ENCODE data around the gene FCRL3.
"Not testable (repeated sequence)": the region's sequence is repeated elsewhere in the genome, so short reads cannot be mapped to it uniquely, and the experiment has no call there.

Gene FCRL3, protein sequence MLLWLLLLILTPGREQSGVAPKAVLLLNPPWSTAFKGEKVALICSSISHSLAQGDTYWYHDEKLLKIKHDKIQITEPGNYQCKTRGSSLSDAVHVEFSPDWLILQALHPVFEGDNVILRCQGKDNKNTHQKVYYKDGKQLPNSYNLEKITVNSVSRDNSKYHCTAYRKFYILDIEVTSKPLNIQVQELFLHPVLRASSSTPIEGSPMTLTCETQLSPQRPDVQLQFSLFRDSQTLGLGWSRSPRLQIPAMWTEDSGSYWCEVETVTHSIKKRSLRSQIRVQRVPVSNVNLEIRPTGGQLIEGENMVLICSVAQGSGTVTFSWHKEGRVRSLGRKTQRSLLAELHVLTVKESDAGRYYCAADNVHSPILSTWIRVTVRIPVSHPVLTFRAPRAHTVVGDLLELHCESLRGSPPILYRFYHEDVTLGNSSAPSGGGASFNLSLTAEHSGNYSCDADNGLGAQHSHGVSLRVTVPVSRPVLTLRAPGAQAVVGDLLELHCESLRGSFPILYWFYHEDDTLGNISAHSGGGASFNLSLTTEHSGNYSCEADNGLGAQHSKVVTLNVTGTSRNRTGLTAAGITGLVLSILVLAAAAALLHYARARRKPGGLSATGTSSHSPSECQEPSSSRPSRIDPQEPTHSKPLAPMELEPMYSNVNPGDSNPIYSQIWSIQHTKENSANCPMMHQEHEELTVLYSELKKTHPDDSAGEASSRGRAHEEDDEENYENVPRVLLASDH

GRCh38 chr1:157700732-157701131 is at the start of gene FCRL3:
FCRL3 (minus strand) TSS chr1:157700769; CDS start chr1:157700489, 280 bp downstream.
- no peak for DNase-seq

- DNase-seq = no peak
These were observed 47.8 kb upstream of the FCRL3 start for GRCh38 chr1:157748262-157748817.

GRCh38 chr1:157739229-157739901 is 38.8 kb upstream of the FCRL3 start:
- DNase-seq = no peak

DNA sequence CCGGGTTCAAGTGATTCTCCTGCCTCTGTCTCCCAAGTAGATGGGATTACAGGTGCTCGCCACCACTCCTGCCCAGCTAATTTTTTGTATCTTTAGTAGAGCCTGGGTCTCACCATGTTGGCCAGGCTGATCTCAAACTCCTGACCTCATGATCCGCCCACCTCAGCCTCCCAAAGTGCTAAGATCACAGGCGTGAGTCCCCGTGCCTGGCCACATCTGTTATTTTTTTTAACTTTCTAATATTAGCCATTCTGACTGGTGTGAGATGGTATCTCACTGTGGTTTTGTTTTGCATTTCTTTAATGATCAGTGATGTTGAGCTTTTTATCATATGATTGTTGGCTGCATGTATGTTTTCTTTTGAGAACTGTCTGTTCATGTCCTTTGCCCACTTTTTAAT is 35.4 kb upstream of the FCRL3 start:
- DNase-seq = not testable (repeated sequence)

DNA sequence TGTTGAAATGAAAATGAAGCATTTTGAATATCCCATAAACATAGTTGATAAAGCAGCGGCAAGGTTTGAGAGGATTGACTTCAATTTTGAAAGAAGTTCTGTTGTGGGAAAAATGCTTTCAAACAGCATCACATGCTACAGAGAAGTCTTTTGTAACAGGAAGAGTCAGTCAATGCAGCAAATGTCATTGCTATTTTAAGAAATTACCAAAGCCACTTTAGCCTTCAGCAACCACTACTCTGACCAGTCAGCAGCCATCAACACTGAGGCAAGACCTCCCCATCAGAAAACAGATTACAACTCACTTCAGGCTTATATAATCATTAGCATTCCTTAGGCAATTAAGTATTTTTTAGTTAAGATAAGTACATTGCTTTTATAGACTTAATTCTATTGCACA is 33.8 kb upstream of the FCRL3 start:
- no peak for DNase-seq

DNA sequence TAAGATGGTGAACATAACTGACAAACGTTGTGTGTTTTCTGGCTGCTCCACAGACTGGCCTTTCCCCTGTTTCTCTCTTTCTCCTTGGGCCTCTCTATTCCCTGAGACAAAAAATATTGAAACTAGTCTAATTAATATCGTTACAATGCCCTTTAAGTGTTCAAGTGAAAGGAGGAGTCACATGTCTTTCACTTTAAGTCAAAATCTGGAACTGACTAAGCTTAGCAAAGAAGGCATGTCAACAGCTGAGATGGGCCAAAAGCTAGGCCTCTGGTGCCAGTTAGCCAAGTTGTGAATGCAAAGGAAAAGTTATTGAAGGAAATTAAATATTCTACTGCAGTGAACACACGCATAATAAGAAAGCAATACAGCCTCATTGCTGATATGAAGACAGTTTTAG is 32.2 kb upstream of the FCRL3 start:
- no peak for DNase-seq

- DNase-seq = no peak
These were observed 24.6 kb upstream of the FCRL3 start for GRCh38 chr1:157725221-157725577.

- DNase-seq = no peak
These were observed 24.1 kb upstream of the FCRL3 start for GRCh38 chr1:157724537-157725220.

DNA sequence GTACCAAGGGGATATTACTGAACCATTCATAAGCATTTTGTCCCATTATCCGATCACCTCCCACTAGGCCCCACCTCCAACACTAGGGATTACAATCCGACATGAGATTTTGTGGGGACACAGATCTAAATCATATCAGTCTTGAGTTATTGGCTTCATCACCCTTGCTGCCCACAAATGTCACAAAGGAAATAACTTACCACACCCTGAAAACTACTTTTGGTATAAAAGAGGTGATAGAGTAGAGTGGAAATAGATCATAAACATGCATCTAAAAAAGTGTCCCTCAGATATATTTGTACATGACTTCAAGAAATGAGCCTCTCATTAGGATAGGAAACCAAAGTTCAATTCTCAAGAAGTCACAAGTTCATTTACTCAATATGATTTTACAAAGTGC is 22.6 kb upstream of the FCRL3 start:
- DNase-seq = no peak

DNA sequence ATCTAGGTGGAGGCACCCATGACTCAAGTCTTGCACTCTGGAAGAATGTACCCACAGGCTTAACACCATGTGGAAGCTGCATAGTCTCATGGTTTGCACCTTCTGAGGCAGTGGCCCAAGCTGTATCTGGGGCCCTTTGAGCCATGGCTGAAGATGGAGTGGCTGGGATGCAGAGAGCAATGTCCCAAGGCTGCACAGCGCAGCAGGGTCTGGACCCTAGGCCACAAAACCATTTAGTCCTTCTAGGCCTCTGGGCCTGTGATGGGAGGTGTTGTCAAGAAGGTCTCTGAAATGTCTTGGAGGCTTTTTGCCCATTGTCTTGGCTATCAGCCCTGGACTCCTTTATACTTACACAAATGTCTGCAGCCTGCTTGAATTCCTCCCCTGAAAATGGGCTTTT is 21.4 kb upstream of the FCRL3 start:
- no peak for DNase-seq

DNA sequence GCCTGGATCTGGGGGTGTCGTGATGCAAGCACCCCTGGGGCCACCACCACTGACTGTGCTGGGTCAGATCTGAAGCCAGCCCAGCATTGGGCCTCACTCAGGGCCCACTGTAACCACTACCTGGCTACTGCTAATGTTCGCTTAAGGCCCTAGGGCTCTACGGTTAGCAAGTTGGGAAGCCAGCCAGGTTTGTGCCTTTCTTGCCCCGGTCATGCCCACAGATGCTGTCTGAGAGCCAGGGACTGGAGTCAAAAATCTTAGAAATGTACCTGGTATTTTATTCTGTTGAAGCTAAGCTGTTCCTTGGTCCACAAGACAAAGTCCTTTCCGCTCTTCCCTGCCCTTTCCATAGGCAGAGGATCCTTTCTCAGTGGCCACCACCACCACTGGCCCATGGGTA is 15.2 kb upstream of the FCRL3 start:
- no peak for DNase-seq

GRCh38 chr1:157711802-157712201 is 11.2 kb upstream of the FCRL3 start:
- DNase-seq = no peak

- DNase-seq = no peak
These were observed 4.3 kb upstream of the FCRL3 start for GRCh38 chr1:157704878-157705277.

- DNase-seq = no peak
These were observed 3.4 kb upstream of the FCRL3 start for GRCh38 chr1:157703981-157704380.

DNA sequence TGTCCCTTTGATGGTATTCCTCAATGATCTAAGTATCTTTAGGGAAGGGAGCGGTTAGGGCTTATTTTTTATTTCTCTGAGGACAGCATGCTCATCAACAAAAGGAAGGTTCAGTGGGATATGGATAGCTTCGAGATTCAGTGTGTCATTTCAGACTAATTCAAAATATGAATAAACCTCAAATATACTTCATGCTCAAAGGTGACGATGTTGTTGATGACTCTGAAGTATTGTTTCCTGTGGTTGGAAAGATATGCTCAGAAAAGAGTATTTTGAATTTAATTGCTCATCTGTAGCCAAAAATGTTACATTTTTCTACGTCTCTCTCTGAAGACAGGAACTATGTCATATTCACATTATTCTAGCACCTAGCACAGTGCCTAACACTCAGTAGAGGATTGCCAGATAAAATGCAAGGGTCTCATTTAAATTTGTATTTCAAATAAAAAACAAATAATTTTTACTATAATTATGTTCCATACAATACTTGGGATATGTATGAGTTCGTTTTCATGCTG is 1.8 kb upstream of the FCRL3 start:
- no peak for DNase-seq

DNA sequence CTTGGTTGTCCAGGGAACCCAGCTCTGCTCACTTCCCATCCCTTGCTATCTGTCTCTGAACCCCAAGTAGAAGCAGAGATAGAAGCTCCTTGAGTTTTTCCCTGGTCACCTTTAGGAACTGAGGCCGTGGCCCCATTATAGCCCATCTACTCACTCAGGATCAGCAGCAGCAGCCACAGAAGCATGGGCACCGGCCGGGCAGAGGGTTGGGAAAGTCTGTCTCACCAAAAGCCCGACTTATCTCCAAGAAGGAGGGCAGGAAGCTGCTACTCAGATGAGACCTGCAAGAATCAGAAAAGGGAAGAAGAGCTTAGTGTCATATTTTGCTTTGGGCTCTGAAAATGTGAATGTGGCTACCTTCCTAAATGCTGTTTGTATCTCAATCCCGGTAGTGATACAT is 264 bp downstream of the FCRL3 start:
- no peak for DNase-seq

DNA sequence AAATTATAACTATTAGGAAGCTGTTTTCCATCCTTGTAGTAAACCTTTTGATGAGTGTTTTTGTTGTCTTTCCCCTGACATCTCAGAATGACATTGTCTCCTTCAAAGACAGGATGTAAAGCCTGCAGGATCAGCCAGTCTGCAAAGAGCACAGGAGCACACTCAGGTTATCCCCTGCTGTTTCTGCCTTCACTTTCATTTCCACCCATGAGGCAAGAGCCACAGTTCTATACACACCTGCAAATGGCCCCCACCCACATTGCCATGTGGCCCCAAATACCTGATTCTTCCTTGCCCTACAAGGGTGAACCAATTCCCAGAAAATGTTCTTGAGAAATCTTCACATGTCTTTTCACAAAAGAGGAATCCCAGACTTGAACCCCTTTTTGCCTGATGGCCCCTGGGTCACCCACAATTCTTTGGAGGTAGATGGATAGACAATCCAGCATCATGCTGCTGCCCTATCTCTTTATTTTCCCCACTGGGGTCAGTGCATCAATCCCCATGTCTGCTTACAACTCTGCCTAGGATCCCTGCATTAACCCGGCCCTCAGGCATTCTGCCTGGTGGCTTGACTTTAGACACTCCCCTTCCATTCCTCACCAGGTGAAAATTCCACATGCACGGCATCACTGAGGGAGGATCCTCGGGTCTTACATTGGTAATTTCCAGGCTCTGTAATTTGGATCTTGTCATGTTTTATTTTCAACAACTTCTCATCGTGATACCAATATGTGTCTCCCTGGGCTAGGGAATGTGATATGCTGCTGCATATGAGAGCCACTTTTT is 2.6 kb downstream of the FCRL3 start:
- DNase-seq = no peak

DNA sequence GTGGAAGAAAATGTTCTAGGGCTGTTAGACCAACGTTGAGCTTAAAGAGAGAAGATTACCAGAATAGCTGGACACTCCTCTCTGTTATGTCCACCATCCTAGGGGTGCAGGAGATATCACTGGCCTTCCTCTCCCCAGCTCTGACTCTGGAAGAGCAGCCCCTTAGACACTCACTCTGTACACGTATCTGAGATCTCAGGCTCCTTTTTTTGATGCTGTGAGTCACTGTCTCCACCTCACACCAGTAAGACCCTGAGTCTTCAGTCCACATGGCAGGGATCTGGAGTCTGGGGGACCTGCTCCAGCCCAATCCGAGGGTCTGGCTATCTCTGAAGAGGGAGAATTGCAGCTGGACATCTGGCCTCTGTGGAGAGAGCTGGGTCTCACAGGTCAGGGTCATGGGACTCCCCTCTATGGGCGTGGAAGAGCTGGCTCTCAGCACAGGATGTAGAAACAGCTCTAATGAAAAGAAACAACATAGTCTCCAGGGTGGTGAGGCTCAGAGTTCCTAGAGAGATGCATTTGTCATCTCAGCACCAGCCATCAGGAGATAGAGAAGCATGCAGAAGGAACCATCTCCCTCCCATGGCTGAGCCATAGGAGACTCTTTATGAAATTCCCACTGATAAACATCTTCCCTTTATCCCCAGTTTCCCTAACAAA is 3.5 kb downstream of the FCRL3 start:
- DNase-seq = no peak

GRCh38 chr1:157695417-157695816 is 5.2 kb downstream of the FCRL3 start:
- DNase-seq = no peak

GRCh38 chr1:157691285-157691920 is 9.2 kb downstream of the FCRL3 start:
- no peak for DNase-seq

All from stimulated activated CD4-positive, alpha-beta T cell treated with anti-CD3 and anti-CD28 coated beads, Interleukin-4, amount 100 ng/mL, for 1 hour (primary cell).